Panc1 (cell line): Measurements from ENCODE around the gene NTM. TPM values are rescaled to one million over a fixed set of nuclear protein-coding genes. Genes with fewer than 3 reads are reported as not detected.

Source experiments
- ATAC-seq: fragments of 200-7000 bp; cut with Tn5 transposase; 2 replicates; pipeline ENCODE4 v1.9.1; 2020; ENCODE audit warnings: mild to moderate bottlenecking, moderate library complexity
- BruUV-seq: library from RNA; stranded (reverse); fragments of 400-500 nt; replicated peaks from 2 replicates; lab custom pipeline; 2021; lab: Mats Ljungman, UMichigan
- CTCF ChIA-PET: fragments of 300-600 bp; sonication (Branson Sonifier 250); formaldehyde crosslinking; loops from one replicate; lab custom pipeline; 2022; ENCODE audit warnings: antibody characterized with exemption; lab: Charles Lee
- POLR2A ChIA-PET: fragments of 300-600 bp; sonication (Branson Sonifier 250); formaldehyde crosslinking; loops from one replicate; lab custom pipeline; 2022; ENCODE audit warnings: antibody characterized with exemption; lab: Charles Lee
- DNase-seq: peaks from one replicate; pipeline ENCODE4 v3.0.0-alpha.2; 2010; ENCODE audit warnings: low read depth, low spot score
- H3K27ac ChIP-seq: 2 replicates; pipeline ENCODE4 v1.5.1; 2011; ENCODE audit warnings: mild to moderate bottlenecking, low read length, inconsistent platforms
- H3K27me3 ChIP-seq: fragments of 200-500 bp; sonication (Bioruptor generic); 2 replicates; pipeline ENCODE4 v1.6.0; 2014; ENCODE audit warnings: low read length, inconsistent platforms; ENCODE audit not compliant: control insufficient read depth, insufficient read depth
- H3K36me3 ChIP-seq: fragments of 200-500 bp; sonication (Bioruptor generic); 2 replicates; pipeline ENCODE4 v1.5.1; 2014; ENCODE audit warnings: inconsistent platforms, mild to moderate bottlenecking, low read length, moderate library complexity; ENCODE audit not compliant: control insufficient read depth, insufficient read depth
- H3K4me1 ChIP-seq: 2 replicates; pipeline ENCODE4 v1.5.1; 2011; ENCODE audit warnings: inconsistent platforms, mild to moderate bottlenecking, low read length, moderate library complexity; ENCODE audit not compliant: control insufficient read depth, insufficient read depth
- H3K4me3 ChIP-seq, 2 experiments: 2 replicates each; pipeline ENCODE4 v1.5.1; 2011 to 2012; ENCODE audit warnings: low read depth in 2 of 2, low read length in 2 of 2, mild to moderate bottlenecking in 2 of 2, inconsistent platforms in 1 of 2, moderate library complexity in 1 of 2
- H3K9me3 ChIP-seq: fragments of 200-500 bp; sonication (Bioruptor generic); 2 replicates; pipeline ENCODE4 v1.5.1; 2014; ENCODE audit warnings: low read depth, mild to moderate bottlenecking, inconsistent platforms, low read length, moderate library complexity; ENCODE audit not compliant: control insufficient read depth, insufficient read depth
- CTCF ChIP-seq: fragments of 450-650 bp; IDR thresholded peaks from 2 replicates; pipeline ENCODE4 v1.5.1; 2017; ENCODE audit warnings: mild to moderate bottlenecking
- POLR2AphosphoS5 ChIP-seq: IDR thresholded peaks from 2 replicates; pipeline ENCODE4 v1.6.1; 2012; ENCODE audit warnings: mild to moderate bottlenecking, low read depth, low read length, moderate library complexity
- REST ChIP-seq, 2 experiments: IDR thresholded peaks; 2 replicates each; pipeline ENCODE4 v1.6.1; 2011 to 2012; ENCODE audit warnings: low read depth in 2 of 2, control low read depth in 1 of 2, low read length in 1 of 2, mild to moderate bottlenecking in 1 of 2, moderate library complexity in 1 of 2; ENCODE audit not compliant: insufficient read depth in 1 of 2
- SIN3A ChIP-seq: IDR thresholded peaks from 2 replicates; pipeline ENCODE4 v1.6.1; 2012; ENCODE audit warnings: low read depth, mild to moderate bottlenecking, low read length, moderate library complexity, borderline replicate concordance; ENCODE audit not compliant: insufficient read depth
- TCF7L2 ChIP-seq: IDR thresholded peaks from 2 replicates; pipeline ENCODE4 v1.6.1; 2011; ENCODE audit warnings: mild to moderate bottlenecking, low read depth, low read length, inconsistent platforms
- in situ Hi-C: cut with HindIII; loops from 2 replicates; pipeline ENCODE4 v1.10.0; 2016; ENCODE audit warnings: low sequenced_read_pairs, low pct_unique_long_range_greater_than_20kb
- intact Hi-C: fragments of 100-400 bp; cut with micrococcal nuclease; formaldehyde crosslinking; loops from one replicate; pipeline ENCODE4 v1.10.0; 2022; ENCODE audit not compliant: unreplicated experiment
- total RNA-seq: library from RNA; stranded (reverse); gene quantifications from one replicate; pipeline ENCODE4 v1.2.1, GENCODE V29; 2021; ENCODE audit not compliant: unreplicated experiment

Gene NTM
- total RNA-seq, 1 experiment from 2014 or later: 0.10 TPM

- no TSS peak for BruUV-seq
- CTCF ChIA-PET: no interaction called here
- Histone ChIP-seq H3K4me3 (no peak overlapping the region), H3K4me1 (no peaks in the 10 kb centered on the region), H3K27me3 (no peaks in the 10 kb centered on the region), H3K9me3 (no peaks in the 10 kb centered on the region), H3K36me3 (no peaks in the 10 kb centered on the region), H3K27ac (no peak overlapping the region)
- intact Hi-C loops (no loop called here), in situ Hi-C loops (no loop called here)
- TF ChIP-seq POLR2AphosphoS5: no peak
- no peak for TF ChIP-seq SIN3A
- no peak for TF ChIP-seq CTCF
- no peak for TF ChIP-seq REST (IDR thresholded peaks at IDR 0.05; ENCODE audit: insufficient read depth in 1 of 2, low read depth in 2 of 2, low read length in 1 of 2)
- TF ChIP-seq TCF7L2: no peak
- DNase-seq (no peak), ATAC-seq (no peak)
- POLR2A ChIA-PET: no interaction called here
These were observed 401.1 kb downstream of the NTM start for GRCh38 chr11:131771471-131771870.

GRCh38 chr11:131773626-131774025 lies 403.2 kb downstream of the NTM start:
- no peak for DNase-seq
- Histone ChIP-seq H3K4me3 (no peak overlapping the region), H3K36me3 (no peaks in the 10 kb centered on the region), H3K27ac (no peak overlapping the region), H3K9me3 (no peaks in the 10 kb centered on the region), H3K27me3 (no peaks in the 10 kb centered on the region), H3K4me1 (no peaks in the 10 kb centered on the region)
- POLR2A ChIA-PET: no interaction called here
- ATAC-seq: no peak
- TF ChIP-seq TCF7L2: no peak
- no peak for TF ChIP-seq CTCF
- TF ChIP-seq SIN3A: no peak
- TF ChIP-seq REST (IDR thresholded peaks at IDR 0.05; ENCODE audit: insufficient read depth in 1 of 2, low read depth in 2 of 2, low read length in 1 of 2): no peak
- no peak for TF ChIP-seq POLR2AphosphoS5
- BruUV-seq: no TSS peak
- CTCF ChIA-PET: no interaction called here
- intact Hi-C loops (no loop called here), in situ Hi-C loops (no loop called here)
